Fibroblast of lung (primary cell): ENCODE data around the gene CENPL. TPM values are rescaled to one million over a fixed set of nuclear protein-coding genes. Genes with fewer than 3 reads are reported as not detected.

Experiments used
- DNase-seq, 2 donors: peaks; one replicate each; pipeline versions ENCODE4 v3.0.0 to v3.0.0-alpha.2; 2010; ENCODE audit warnings: low read depth in 2 of 2
- H2AFZ ChIP-seq: 2 replicates; pipeline ENCODE4 v1.5.1; 2012; ENCODE audit warnings: low read length, control low read depth, inconsistent platforms
- H3K27ac ChIP-seq: 2 replicates; pipeline ENCODE4 v1.5.1; 2011; ENCODE audit warnings: low read length, control low read depth; ENCODE audit not compliant: insufficient read depth
- H3K27me3 ChIP-seq: 2 replicates; pipeline ENCODE4 v1.5.1; 2011; ENCODE audit warnings: mild to moderate bottlenecking, low read length; ENCODE audit not compliant: control insufficient read depth, insufficient read depth
- H3K36me3 ChIP-seq: 2 replicates; pipeline ENCODE4 v1.5.1; 2011; ENCODE audit warnings: low read length; ENCODE audit not compliant: control insufficient read depth, insufficient read depth
- H3K4me1 ChIP-seq: 2 replicates; pipeline ENCODE4 v1.5.1; 2011; ENCODE audit warnings: low read length; ENCODE audit not compliant: control insufficient read depth, insufficient read depth; ENCODE audit errors: extremely low read depth
- H3K4me2 ChIP-seq: 2 replicates; pipeline ENCODE4 v1.5.1; 2011; ENCODE audit warnings: low read length, control low read depth; ENCODE audit not compliant: insufficient read depth; ENCODE audit errors: extremely low read depth
- H3K4me3 ChIP-seq, 4 experiments: fragments of 200-600 bp in 1 of 4; sonication (generic) in 1 of 4; replicated peaks in 1 of 4; 2 replicates each; pipeline ENCODE4 v1.5.1; 2011 to 2016; ENCODE audit warnings: low read length in 4 of 4, low read depth in 3 of 4, mild to moderate bottlenecking in 3 of 4, control low read depth in 2 of 4, inconsistent platforms in 1 of 4, mixed read lengths in 1 of 4; ENCODE audit not compliant: insufficient read depth in 1 of 4; ENCODE audit errors: control extremely low read depth in 1 of 4
- H3K79me2 ChIP-seq: 2 replicates; pipeline ENCODE4 v1.5.1; 2012; ENCODE audit warnings: mild to moderate bottlenecking, low read length, inconsistent platforms; ENCODE audit not compliant: control insufficient read depth, insufficient read depth
- H3K9ac ChIP-seq: 2 replicates; pipeline ENCODE4 v1.5.1; 2011; ENCODE audit warnings: mild to moderate bottlenecking, low read length, control low read depth; ENCODE audit not compliant: insufficient read depth
- H3K9me3 ChIP-seq: 2 replicates; pipeline ENCODE4 v1.5.1; 2012; ENCODE audit warnings: low read depth, low read length; ENCODE audit not compliant: control insufficient read depth, insufficient read depth
- H4K20me1 ChIP-seq: 2 replicates; pipeline ENCODE4 v1.5.1; 2011; ENCODE audit warnings: low read length; ENCODE audit not compliant: control insufficient read depth, insufficient read depth; ENCODE audit errors: extremely low read depth
- EZH2 ChIP-seq: IDR thresholded peaks from 2 replicates; pipeline ENCODE4 v1.5.1; 2012; ENCODE audit warnings: low read length, control low read depth, mild to moderate bottlenecking; ENCODE audit errors: missing control alignments
- polyA plus RNA-seq, 2 donors: library from polyadenylated mRNA; depleted of rRNA in 1 of 2; stranded (reverse) in 1 of 2; unstranded in 1 of 2; fragments of >200 nt; gene quantifications; 2 replicates each; pipeline ENCODE4 v1.2.1, GENCODE V29; 2011 to 2012; ENCODE audit warnings: missing spikeins in 1 of 2
- total RNA-seq: library from RNA; depleted of rRNA; stranded (reverse); fragments of >200 nt; gene quantifications from 2 replicates; pipeline ENCODE4 v1.2.1, GENCODE V29; 2014
- TF ChIP-seq, protein P1 (sequence below), 2 donors: IDR thresholded peaks in 1 of 2; conservative IDR thresholded peaks in 1 of 2; 1 replicate in 1 of 2; 2 replicates in 1 of 2; pipeline ENCODE4 v1.5.1; 2011 to 2012; ENCODE audit warnings: low read length in 2 of 2, control low read depth in 1 of 2, inconsistent platforms in 1 of 2, low read depth in 1 of 2, mild to moderate bottlenecking in 1 of 2

CENPL gene
- total and polyA plus RNA-seq, 2 donors (not counting 1 experiment from before 2014, with no cell fraction given), result 9.9 to 16.0 TPM

DNA sequence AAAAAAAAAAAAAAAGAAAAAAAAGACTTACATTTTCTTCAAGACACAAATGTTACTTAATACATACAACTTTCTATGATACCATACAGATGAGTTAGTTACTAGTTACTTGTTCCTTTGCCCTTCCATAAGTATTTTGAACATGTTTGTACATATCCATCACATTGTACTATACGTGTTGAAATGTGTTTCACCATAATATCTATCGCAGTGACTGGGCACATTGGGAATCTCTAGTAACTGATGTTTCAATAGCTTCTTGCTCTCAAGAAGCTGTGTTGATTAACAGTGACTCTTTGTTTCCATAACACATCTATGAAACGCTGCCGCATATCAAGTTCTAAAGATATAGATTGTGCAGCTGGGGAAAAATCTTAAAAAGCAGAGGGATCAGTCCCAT, 67.0 kb downstream of the CENPL start:
- Histone ChIP-seq H2AFZ (no peak overlapping the region), H3K79me2 (no peaks in the 10 kb centered on the region), H3K4me3 (no peak overlapping the region), H3K9ac (no peak overlapping the region), H4K20me1 (no peaks in the 10 kb centered on the region), H3K36me3 (no peaks in the 10 kb centered on the region), H3K27ac (no peak overlapping the region), H3K9me3 (no peaks in the 10 kb centered on the region), H3K4me2 (no peak overlapping the region), H3K27me3 (no peaks in the 10 kb centered on the region), H3K4me1 (no peaks in the 10 kb centered on the region)
- DNase-seq, result no peak
- TF ChIP-seq EZH2, result no peak
- TF ChIP-seq, protein P1, sequence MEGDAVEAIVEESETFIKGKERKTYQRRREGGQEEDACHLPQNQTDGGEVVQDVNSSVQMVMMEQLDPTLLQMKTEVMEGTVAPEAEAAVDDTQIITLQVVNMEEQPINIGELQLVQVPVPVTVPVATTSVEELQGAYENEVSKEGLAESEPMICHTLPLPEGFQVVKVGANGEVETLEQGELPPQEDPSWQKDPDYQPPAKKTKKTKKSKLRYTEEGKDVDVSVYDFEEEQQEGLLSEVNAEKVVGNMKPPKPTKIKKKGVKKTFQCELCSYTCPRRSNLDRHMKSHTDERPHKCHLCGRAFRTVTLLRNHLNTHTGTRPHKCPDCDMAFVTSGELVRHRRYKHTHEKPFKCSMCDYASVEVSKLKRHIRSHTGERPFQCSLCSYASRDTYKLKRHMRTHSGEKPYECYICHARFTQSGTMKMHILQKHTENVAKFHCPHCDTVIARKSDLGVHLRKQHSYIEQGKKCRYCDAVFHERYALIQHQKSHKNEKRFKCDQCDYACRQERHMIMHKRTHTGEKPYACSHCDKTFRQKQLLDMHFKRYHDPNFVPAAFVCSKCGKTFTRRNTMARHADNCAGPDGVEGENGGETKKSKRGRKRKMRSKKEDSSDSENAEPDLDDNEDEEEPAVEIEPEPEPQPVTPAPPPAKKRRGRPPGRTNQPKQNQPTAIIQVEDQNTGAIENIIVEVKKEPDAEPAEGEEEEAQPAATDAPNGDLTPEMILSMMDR (conservative IDR thresholded peaks at IDR 0.05 in 1 of 2, IDR thresholded peaks at IDR 0.05 in 1 of 2; ENCODE audit: low read depth in 1 of 2, low read length in 2 of 2), result no peak

DNA sequence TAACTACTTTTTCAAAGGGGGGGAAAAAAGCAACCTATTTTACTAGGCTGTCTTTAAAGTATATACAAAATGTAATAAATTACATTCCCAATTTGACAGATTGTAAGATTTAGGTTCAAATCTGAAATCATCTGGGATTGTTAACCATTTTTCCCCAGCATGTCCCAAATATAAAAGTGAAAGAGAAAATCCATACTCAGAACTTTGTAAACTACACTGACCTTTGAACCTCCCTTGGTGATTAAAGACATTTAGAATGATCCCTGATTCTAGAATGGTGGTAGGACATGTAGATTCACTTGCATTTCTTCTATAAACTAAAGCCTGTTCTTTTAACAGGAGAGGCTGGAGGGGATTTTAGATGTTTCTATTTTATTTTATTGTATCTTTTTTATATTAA, 70.9 kb downstream of the CENPL start:
- no peaks in the 10 kb centered on the region for H3K36me3 ChIP-seq
- no peak for DNase-seq
- H3K9me3 ChIP-seq, result no peaks in the 10 kb centered on the region
- H3K27me3 ChIP-seq, result no peaks in the 10 kb centered on the region
- H3K4me2 ChIP-seq, result no peak overlapping the region
- no peak overlapping the region for H2AFZ ChIP-seq
- H3K9ac ChIP-seq, result no peak overlapping the region
- H3K4me1 ChIP-seq, result no peaks in the 10 kb centered on the region
- TF ChIP-seq EZH2, result no peak
- TF ChIP-seq, protein P1 (conservative IDR thresholded peaks at IDR 0.05 in 1 of 2, IDR thresholded peaks at IDR 0.05 in 1 of 2; ENCODE audit: low read depth in 1 of 2, low read length in 2 of 2), result no peak
- no peaks in the 10 kb centered on the region for H4K20me1 ChIP-seq
- H3K27ac ChIP-seq, result no peak overlapping the region
- H3K4me3 ChIP-seq, result no peak overlapping the region
- no peaks in the 10 kb centered on the region for H3K79me2 ChIP-seq

Other genes with a start within 250 kb of the CENPL start
- not detected in 2 replicates for gene SLC9C2, start 221.8 kb downstream of the CENPL start, total RNA-seq
- not detected in 2 replicates for gene SLC9C2, start 221.8 kb downstream of the CENPL start, polyA plus RNA-seq
- not detected in 2 replicates for gene TEX50, start 189.5 kb downstream of the CENPL start, total RNA-seq
- gene TEX50, start 189.5 kb downstream of the CENPL start, polyA plus RNA-seq, result not detected in 2 replicates
- 1.3 and 1.7 TPM in 2 replicates for gene ANKRD45, start 155.0 kb downstream of the CENPL start, total RNA-seq
- 0.34 and 0.43 TPM in 2 replicates for gene ANKRD45, start 155.0 kb downstream of the CENPL start, polyA plus RNA-seq
- 34.9 and 47.2 TPM in 2 replicates for gene KLHL20, start 109.9 kb downstream of the CENPL start, total RNA-seq
- gene KLHL20, start 109.9 kb downstream of the CENPL start, polyA plus RNA-seq, result 23.3 and 29.2 TPM in 2 replicates
- 12.3 and 17.8 TPM in 2 replicates for gene DARS2, start 210 bp downstream of the CENPL start, total RNA-seq
- gene DARS2, start 210 bp downstream of the CENPL start, polyA plus RNA-seq, result 19.5 and 26.7 TPM in 2 replicates
- 502 and 1,016 TPM in 2 replicates for gene GAS5, start 43.1 kb upstream of the CENPL start, total RNA-seq
- 451 and 810 TPM in 2 replicates for gene GAS5, start 43.1 kb upstream of the CENPL start, polyA plus RNA-seq
- gene ZBTB37, start 43.5 kb upstream of the CENPL start, total RNA-seq, result 6.7 and 8.3 TPM in 2 replicates
- gene ZBTB37, start 43.5 kb upstream of the CENPL start, polyA plus RNA-seq, result 2.4 and 3.0 TPM in 2 replicates
- gene SERPINC1, start 92.4 kb upstream of the CENPL start, total RNA-seq, result under 0.01 TPM in 1 of 2 replicates, not detected in the other
- 0.06 TPM in 1 of 2 replicates, not detected in the other for gene SERPINC1, start 92.4 kb upstream of the CENPL start, polyA plus RNA-seq
- 12.8 and 17.5 TPM in 2 replicates for gene RC3H1, start 197.5 kb upstream of the CENPL start, total RNA-seq
- gene RC3H1, start 197.5 kb upstream of the CENPL start, polyA plus RNA-seq, result 13.0 and 13.6 TPM in 2 replicates